Transverse colon (tissue), 4 donors: ENCODE measurements around the gene AIF1L. TPM values are rescaled to one million over a fixed set of nuclear protein-coding genes. Genes with fewer than 3 reads are reported as not detected.

Experiments
- DNase-seq: peaks from one replicate; pipeline ENCODE4 v3.0.0-alpha.2; 2019
- H3K27ac ChIP-seq, 4 donors: fragments of 200-600 bp; sonication (generic); 2 replicates each; pipeline ENCODE4 v1.5.1; 2016 to 2018; ENCODE audit warnings: inconsistent platforms in 4 of 4
- H3K27me3 ChIP-seq: fragments of 200-600 bp; sonication (generic); 2 replicates; pipeline ENCODE4 v1.5.1; 2017; ENCODE audit warnings: inconsistent platforms
- H3K36me3 ChIP-seq, 4 donors: fragments of 200-600 bp; sonication (generic); 2 replicates each; pipeline ENCODE4 v1.5.1; 2017 to 2019; ENCODE audit warnings: inconsistent platforms in 4 of 4
- H3K4me1 ChIP-seq, 4 donors: fragments of 200-600 bp; sonication (generic); 2 replicates each; pipeline ENCODE4 v1.5.1; 2017 to 2020; ENCODE audit warnings: inconsistent platforms in 4 of 4
- H3K4me3 ChIP-seq, 4 donors: fragments of 200-600 bp; sonication (generic); 1 replicate in 1 of 4; 2 replicates in 3 of 4; pipeline versions ENCODE4 v1.5.1 to v1.6.1; 2017 to 2019; ENCODE audit warnings: inconsistent platforms in 4 of 4
- H3K9me3 ChIP-seq, 2 donors: fragments of 200-600 bp; sonication (generic); 2 replicates each; pipeline ENCODE4 v1.5.1; 2017 to 2019; ENCODE audit warnings: inconsistent platforms in 2 of 2
- EP300 ChIP-seq: sonication (generic); formaldehyde crosslinking; IDR thresholded peaks from one replicate; pipeline ENCODE4 v1.6.1; 2017; ENCODE audit warnings: antibody characterized with exemption, low read depth
- POLR2A ChIP-seq: fragments of 450-650 bp; IDR thresholded peaks from one replicate; pipeline ENCODE4 v1.6.1; 2016; ENCODE audit warnings: antibody characterized with exemption, mild to moderate bottlenecking, moderate library complexity
- POLR2AphosphoS5 ChIP-seq, 3 donors: sonication (generic); formaldehyde crosslinking; IDR thresholded peaks; one replicate each; pipeline ENCODE4 v1.6.1; 2016; ENCODE audit warnings: antibody characterized with exemption in 3 of 3
- WGBS, 2 donors: methylation state at CpG; one replicate each; pipeline ENCODE4 v1.1.5; 2018; ENCODE audit warnings: low coverage in 1 of 2; 5-methylcytosine and 5-hydroxymethylcytosine counted together
- in situ Hi-C, 4 donors: fragments of 200-750 bp; cut with MboI; loops; one replicate each; pipeline versions ENCODE4 v1.15.0 to v1.15.1; 2017; ENCODE audit warnings: low sequenced_read_pairs in 3 of 4, low pct_ligation_motif_present in 1 of 4, low pct_unique_long_range_greater_than_20kb in 1 of 4
- intact Hi-C: fragments of 100-400 bp; cut with DNase I; formaldehyde crosslinking; loops from one replicate; pipeline ENCODE4 v1.15.1; 2023; ENCODE audit warnings: low total_unique reads
- total RNA-seq, 4 donors: library from RNA; depleted of rRNA; stranded (reverse); fragments of >200 nt; gene quantifications; one replicate each; pipeline ENCODE4 v1.1.0, GENCODE V29; 2016
- TF ChIP-seq, protein P1 (sequence below), 5 experiments: fragments of 200-600 bp in 3 of 5; fragments of 450-650 bp in 2 of 5; sonication (generic) in 3 of 5; IDR thresholded peaks; 1 replicate in 2 of 5; 2 replicates in 3 of 5; pipeline ENCODE4 v1.5.1; 2016 to 2017; ENCODE audit warnings: antibody characterized with exemption in 5 of 5, inconsistent platforms in 3 of 5, mild to moderate bottlenecking in 2 of 5, moderate library complexity in 1 of 5

The AIF1L gene
- total RNA-seq, 4 donors from 2014 or later = 0.75 to 4.4 (median 1.7) TPM

DNA sequence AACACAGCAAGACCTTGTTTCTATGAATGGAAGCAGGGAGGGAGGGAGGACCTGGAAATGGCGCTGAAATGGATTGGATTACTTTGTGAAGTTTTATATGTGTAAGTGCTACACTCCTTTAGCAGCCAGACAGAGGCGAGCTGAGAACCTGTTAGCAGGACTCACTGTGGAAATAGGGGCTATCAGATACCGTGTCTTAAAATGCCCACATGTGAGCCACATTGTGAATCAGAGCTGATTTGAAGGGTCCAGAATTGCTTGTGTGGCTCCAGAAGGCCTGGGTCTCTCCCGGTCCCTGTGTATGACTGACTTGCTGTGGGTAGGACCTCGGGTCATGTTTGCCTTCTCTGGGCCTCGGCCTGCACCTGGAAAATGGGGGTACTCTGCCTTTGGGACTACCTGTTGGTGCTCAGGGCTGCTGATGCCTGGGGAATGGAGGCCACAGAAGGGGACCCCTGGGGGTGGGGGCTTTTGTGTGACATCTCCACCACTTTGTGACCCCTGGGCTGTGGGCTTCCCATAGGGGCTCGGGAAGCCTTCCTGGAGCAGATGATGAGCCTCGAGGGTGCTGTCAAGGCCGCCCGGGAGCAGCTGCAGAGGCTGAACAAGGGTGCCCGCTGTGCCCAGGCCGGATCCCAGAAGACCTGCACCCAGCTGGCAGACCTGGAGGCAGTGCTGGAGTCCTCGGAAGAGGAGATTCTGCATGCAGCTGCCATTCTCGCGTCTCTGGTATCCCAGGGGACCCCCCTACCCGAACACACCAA, 24.0 kb upstream of the AIF1L start:
- intact Hi-C loops = no loop called here

DNA sequence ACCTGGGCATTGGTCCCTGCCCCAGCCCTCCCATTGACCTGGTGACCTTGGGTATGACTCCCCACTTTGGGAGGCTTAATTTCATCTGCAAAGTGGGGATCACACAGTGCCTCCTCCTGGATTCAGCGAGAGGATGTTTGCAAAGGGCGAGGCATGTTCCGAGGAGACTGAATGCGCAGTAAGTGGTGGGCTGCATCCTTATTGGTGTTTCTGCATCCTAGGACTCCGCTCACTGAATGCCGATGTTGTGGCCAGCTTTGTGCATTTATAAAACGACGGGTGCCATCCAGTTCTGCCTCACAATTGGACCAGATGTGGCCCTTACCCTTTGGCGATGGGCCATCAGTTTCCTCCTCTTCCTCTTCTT, 23.5 kb upstream of the AIF1L start:
- 80 to 82% methylated on average over 1 to 9 of the region's 9 CpGs for WGBS, 2 donors
- Histone ChIP-seq H3K4me3 (no peak overlapping the region), H3K36me3 (no peaks in the 10 kb centered on the region), H3K4me1 (no peaks in the 10 kb centered on the region), H3K27ac (no peak overlapping the region), H3K9me3 (no peaks in the 10 kb centered on the region), H3K27me3 (no peaks in the 10 kb centered on the region)
- DNase-seq = no peak
- intact Hi-C loops (no loop called here), in situ Hi-C loops (loop anchor here in 2 of 4 donors (25.0 kb wide), 1 partner anchor 264 kb away; no protein-coding TSS in a partner anchor)
- TF ChIP-seq POLR2A (no peak), EP300 (no peak), POLR2AphosphoS5 (IDR thresholded peaks at IDR 0.05) (no peak)
- TF ChIP-seq, protein P1, sequence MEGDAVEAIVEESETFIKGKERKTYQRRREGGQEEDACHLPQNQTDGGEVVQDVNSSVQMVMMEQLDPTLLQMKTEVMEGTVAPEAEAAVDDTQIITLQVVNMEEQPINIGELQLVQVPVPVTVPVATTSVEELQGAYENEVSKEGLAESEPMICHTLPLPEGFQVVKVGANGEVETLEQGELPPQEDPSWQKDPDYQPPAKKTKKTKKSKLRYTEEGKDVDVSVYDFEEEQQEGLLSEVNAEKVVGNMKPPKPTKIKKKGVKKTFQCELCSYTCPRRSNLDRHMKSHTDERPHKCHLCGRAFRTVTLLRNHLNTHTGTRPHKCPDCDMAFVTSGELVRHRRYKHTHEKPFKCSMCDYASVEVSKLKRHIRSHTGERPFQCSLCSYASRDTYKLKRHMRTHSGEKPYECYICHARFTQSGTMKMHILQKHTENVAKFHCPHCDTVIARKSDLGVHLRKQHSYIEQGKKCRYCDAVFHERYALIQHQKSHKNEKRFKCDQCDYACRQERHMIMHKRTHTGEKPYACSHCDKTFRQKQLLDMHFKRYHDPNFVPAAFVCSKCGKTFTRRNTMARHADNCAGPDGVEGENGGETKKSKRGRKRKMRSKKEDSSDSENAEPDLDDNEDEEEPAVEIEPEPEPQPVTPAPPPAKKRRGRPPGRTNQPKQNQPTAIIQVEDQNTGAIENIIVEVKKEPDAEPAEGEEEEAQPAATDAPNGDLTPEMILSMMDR (IDR thresholded peaks at IDR 0.05) = no peak

More for the DNA sequence above, 24.0 kb upstream of the AIF1L start:
- H3K4me3 ChIP-seq = no peak overlapping the region
- no peaks in the 10 kb centered on the region for H3K36me3 ChIP-seq
- H3K27me3 ChIP-seq = no peaks in the 10 kb centered on the region
- no peaks in the 10 kb centered on the region for H3K9me3 ChIP-seq
- WGBS, 2 donors = 77 to 100% methylated on average over 1 to 9 of the region's 16 CpGs
- no peaks in the 10 kb centered on the region for H3K4me1 ChIP-seq
- DNase-seq = no peak
- no peak for TF ChIP-seq POLR2AphosphoS5 (IDR thresholded peaks at IDR 0.05)
- no peak for TF ChIP-seq EP300
- no peak for TF ChIP-seq POLR2A
- TF ChIP-seq, protein P1 (IDR thresholded peaks at IDR 0.05) = no peak
- in situ Hi-C loops = loop anchor here in 2 of 4 donors (25.0 kb wide), 1 partner anchor 265 kb away; no protein-coding TSS in a partner anchor
- H3K27ac ChIP-seq = no peak overlapping the region

DNA sequence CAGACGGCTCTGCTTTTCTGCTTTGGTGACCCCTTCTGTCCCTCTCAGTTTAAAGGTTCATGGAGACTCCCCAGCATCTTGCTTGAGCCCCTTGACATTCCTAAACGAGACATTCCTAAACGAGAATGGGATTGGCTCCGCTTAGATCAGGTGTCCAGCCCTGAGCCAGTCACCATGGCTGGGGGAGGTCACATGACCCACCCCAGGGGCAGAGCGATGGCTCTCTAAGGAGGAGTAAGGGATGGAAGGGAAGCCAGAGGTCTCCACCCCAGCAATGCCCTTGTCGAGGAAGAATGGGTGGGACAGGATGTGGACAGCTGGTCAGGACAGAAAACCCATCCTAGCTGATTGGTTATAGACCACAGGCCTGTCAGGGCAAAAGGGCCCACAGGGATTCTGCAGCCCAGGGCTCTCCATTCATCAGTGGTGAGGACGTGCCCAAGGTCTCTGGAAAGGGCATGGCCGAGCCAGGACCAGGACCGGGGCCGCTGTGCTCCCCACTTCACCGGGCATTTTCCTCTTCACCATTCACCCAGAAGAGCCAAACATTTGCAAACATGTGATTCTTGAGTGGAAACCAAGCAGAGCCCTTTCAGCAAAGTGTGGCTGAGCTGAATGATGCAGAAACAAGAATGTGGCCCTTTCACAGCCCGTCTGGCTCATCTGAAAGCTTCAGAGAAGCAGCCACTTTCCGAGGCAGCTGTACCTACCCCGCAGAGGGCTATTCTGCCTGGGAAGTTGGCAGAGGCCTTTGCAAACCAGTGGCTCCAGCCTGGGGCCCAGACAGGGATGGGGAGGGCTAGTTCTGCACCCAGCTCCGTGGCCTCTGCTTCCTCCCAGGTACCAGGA, 19.8 kb upstream of the AIF1L start:
- in situ Hi-C loops (no loop called here), intact Hi-C loops (no loop called here)
- H3K27ac ChIP-seq = no peak overlapping the region
- H3K4me3 ChIP-seq = no peak overlapping the region
- H3K27me3 ChIP-seq = no peaks in the 10 kb centered on the region
- DNase-seq = no peak
- H3K36me3 ChIP-seq = no peaks in the 10 kb centered on the region
- no peaks in the 10 kb centered on the region for H3K9me3 ChIP-seq
- no peaks in the 10 kb centered on the region for H3K4me1 ChIP-seq
- TF ChIP-seq, protein P1 (IDR thresholded peaks at IDR 0.05) = no peak
- TF ChIP-seq POLR2A = no peak
- no peak for TF ChIP-seq POLR2AphosphoS5 (IDR thresholded peaks at IDR 0.05)
- no peak for TF ChIP-seq EP300
- 75 to 90% methylated on average over 2 to 15 of the region's 15 CpGs for WGBS, 2 donors
